ENCODE results near the gene SLC18A3. TPM values are rescaled to one million over a fixed set of nuclear protein-coding genes. Genes with fewer than 3 reads are reported as not detected.

SLC18A3 gene
- total RNA-seq, 1 experiment from 2014 or later, result not detected

DNA sequence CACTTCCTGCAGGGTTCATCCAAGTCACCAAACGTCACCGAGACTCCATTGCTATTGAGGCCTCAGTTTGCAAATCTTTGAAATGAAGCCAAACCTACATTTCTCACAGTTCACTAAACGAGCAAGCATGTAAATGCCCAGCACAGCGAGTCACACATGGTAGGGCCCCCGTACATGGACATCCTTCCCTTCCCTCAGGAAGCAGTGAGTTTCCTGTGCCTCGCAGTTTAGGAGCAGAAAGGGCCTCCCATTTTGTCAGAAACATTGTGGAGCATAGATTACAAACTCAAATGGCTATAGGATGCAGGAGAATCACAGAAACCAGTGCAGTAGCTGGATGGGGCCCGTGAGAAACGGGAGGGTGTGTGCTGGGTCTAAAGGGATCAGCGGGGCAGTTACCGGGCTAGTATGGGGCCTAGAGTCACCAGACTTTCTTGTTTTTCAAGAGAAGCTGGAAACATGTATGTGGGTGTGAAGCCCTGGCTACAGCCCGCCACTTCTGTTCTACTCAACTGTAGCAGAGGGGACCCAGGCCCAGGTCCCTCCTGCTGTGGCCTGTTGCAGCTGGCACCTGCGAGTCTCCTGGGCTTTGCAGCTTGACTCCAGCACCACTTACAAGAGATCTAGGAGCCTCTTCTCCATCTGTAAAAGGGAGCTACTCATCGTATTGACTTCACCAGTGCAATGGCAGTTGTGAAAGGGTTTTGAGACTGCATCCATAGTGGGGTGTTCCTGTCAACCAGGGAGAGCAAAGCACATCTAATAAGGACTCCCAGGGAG, 14.2 kb upstream of the SLC18A3 start:
- peak; percentile 15 for DNase-seq (ENCODE audit: low read depth)

DNA sequence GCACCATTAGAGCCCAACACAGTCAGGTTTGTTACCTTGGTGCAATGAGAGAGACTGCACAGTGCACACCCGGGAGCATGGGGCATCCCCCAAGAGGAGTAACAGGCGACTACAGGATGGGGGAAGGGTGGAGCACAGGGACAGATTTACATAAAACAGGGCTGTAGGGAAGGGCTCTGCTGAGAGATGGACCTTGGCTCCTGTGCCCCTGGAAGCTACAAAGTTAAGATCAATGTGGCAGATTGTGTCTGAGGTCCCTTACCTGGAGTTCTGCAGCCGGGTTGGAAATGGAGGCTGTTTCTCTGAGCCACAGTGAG, 13.7 kb upstream of the SLC18A3 start:
- no peak for DNase-seq (ENCODE audit: low read depth)

DNA sequence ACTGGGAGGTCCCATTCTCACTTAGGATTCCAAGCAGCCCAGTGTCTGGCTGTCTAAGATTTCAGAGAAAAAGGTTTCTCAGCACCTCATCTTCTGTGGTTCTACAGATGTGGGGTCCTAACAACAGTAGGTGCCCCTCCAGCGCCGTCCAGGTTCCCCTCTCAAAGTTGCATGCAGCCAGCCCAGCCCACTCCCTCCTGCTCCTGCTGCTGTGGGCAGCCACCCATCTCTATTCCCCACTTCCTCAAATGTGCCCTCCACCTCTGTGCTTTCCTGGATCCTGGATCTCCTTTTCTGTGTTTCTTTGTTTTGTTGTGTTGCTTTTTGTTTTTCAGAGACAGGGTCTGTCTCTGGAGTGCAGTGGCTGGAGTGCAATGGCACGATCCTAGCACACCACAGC, 13.3 kb upstream of the SLC18A3 start:
- DNase-seq (ENCODE audit: low read depth), result no peak

- DNase-seq (ENCODE audit: low read depth), result no peak
Measured at GRCh38 chr10:49597426-49598163, 12.5 kb upstream of the SLC18A3 start.

GRCh38 chr10:49598164-49598856, 11.8 kb upstream of the SLC18A3 start:
- DNase-seq (ENCODE audit: low read depth), result no peak

- peak; percentile 75 for DNase-seq (ENCODE audit: low read depth)
Measured at GRCh38 chr10:49598986-49599385, 11.1 kb upstream of the SLC18A3 start.

GRCh38 chr10:49599546-49599945, 10.6 kb upstream of the SLC18A3 start:
- no peak for DNase-seq (ENCODE audit: low read depth)

- DNase-seq (ENCODE audit: low read depth), result no peak
Measured at GRCh38 chr10:49600046-49600445, 10.1 kb upstream of the SLC18A3 start.

GRCh38 chr10:49600781-49601400, 9.2 kb upstream of the SLC18A3 start:
- DNase-seq (ENCODE audit: low read depth), result peak; percentile 27

DNA sequence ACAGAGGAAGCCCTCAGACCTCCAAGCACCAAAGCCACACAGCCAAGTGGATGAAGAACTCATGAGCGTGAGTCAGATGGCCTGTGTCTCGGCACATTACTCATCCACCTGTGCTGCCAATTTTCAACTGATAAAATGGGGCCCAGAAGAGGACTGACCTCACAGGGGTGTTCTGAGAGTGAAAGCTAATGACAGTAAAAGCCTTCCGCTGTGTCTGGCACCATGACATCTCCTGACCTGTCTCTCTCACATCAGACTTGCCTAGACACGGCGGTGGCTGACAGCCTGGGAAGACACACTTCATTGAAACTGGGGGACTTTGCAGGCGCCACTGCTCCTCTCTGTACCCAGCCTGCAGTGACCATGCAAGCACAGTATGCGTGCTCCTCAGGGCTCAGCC, 8.3 kb upstream of the SLC18A3 start:
- DNase-seq (ENCODE audit: low read depth), result peak; percentile 52

DNA sequence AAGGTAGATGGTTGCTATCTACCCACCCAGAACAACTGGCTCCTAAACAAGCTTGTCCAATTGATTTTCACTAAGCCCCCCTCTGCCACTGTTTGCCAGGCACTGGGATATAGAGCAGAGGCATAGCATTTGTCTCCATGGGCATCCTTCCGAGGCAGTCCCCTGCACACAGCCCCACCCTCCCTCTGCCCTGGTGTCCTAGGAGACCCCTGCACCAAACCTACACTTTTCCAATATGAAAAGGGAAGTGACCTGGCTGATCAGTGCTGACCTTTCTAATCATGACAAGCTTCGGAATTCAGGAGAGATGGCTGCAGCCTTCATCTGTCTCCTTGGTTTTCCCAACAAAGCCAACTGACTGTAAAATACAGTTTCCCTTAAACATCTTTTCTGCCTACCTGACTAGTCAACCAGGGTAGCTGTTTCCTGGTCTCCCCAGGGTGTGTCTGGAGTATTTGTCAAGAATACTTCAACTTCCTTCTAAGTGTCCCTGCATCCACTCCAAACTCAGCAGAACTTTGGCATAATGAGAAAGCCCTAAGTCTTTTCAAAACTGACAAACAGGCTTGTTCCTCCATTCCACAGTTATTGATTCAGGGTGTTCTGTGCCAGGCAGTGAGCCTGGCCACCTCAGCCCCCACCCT, 7.6 kb upstream of the SLC18A3 start:
- DNase-seq (ENCODE audit: low read depth), result no peak

GRCh38 chr10:49605216-49605938, 4.7 kb upstream of the SLC18A3 start:
- no peak for DNase-seq (ENCODE audit: low read depth)

- DNase-seq (ENCODE audit: low read depth), result no peak
Measured at GRCh38 chr10:49605939-49606509, 4.1 kb upstream of the SLC18A3 start.

DNA sequence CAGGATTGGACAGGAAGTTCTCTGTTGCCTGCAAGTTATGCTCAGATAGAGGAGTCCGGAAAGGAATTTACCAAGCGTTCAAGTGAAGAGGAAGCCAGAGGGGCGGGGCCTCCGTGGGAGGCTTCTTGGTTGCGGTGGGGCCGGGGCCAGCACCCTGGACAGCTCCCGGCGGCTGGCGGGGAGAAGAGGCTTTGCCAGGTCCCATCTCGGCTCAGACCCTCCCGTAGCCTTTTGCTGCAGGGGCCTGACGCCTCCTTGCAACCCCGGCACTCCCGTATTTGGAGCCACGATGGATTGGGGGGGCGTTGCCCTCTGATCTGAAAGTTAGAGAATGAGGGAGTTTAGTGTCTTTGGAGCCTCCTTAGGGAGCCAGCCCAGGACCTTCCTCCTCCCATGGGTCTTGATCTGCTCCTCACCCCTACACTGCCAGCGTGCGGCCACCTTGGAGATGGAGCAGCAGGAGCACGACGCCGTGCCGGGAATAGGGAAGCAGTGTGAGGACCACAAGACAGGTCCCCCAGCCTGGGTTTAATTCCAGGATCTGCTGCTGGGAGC, 3.1 kb upstream of the SLC18A3 start:
- peak; percentile 62 for DNase-seq (ENCODE audit: low read depth)

DNA sequence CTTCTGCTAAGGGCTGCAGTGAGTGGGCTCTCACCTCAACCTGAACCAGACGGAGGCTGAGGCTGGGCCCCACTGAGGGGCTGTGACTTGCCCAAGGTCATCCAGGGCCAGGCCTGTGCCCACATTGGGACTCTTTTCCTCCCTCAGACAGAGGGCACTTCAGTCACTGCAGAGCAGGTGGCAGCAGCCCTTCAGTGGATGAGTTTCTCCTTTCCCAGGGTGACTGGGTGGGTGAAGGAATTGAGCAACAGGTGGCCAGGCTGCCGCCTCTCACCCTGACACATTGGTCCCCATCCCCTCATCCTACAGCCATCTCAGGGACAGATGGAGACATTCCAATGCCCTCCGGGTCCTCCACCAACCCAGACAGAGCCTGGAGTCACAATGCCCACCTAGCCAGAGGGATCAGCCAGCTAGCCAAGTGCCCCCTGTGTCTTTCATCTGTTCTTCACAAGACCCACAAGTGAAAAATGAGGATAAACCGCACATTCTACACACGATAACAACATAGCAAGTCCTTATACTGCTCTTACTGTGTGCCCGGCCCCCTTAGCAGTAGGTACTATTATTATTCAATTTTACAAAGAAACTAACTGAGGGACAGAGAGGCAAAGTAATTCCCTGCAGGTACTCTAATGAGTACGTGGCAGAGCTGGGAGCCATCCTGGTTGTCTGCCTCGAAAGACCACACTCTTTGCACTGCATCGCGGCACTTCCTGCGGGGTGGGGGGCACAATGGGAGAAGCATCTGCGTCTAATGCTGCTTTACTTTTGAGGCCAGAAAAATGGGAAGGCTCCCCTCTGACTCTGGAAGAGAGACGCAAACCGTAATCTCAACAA, 1.7 kb upstream of the SLC18A3 start:
- no peak for DNase-seq (ENCODE audit: low read depth)

DNA sequence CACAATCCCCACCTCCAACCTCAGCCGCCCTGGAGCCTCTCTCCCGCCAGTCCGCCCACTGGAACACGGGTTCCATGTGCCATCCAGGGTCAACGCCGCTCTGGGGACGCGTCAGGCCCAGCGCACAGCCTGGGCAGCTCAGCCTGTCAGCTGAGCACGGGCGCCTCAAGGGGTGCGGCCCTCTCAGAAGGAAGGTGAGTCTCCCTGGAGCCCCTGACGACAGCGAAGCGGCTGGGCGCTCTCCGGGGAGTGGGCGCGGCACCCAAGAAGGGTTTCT, 1.2 kb upstream of the SLC18A3 start:
- DNase-seq (ENCODE audit: low read depth), result no peak

GRCh38 chr10:49609283-49610113, 612 bp upstream of the SLC18A3 start:
- DNase-seq (ENCODE audit: low read depth), result no peak

DNA sequence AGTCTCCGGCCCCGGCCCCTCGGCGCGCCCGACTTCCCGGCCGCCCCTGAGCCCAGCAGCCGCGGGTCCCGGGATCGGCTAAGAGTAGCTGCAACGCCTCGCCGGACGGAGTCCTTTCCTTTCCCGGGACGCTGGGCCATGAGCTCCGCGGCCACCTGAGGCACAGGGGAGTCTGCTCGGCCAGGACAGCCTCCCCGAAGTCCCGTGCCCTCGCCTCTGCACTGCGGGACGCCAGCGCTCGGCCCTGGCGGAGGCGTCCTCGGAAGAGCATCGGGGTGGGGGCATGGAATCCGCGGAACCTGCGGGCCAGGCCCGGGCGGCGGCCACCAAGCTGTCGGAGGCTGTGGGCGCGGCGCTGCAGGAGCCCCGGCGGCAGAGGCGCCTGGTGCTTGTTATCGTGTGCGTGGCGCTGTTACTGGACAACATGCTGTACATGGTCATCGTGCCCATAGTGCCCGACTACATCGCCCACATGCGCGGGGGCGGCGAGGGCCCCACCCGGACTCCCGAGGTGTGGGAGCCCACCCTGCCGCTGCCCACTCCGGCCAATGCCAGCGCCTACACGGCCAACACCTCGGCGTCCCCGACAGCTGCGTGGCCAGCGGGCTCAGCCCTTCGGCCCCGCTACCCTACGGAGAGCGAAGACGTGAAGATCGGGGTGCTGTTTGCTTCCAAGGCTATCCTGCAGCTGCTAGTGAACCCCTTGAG, 502 bp downstream of the SLC18A3 start:
- no peak for DNase-seq (ENCODE audit: low read depth)
